Peyer's patch (tissue), 4 donors: ENCODE results near the gene RUBCN.

ENCODE experiments used
- POLR2A ChIP-seq, 2 donors: fragments of 450-650 bp; IDR thresholded peaks; one replicate each; pipeline ENCODE4 v1.5.1; 2017; ENCODE audit warnings: antibody characterized with exemption in 2 of 2, mild to moderate bottlenecking in 2 of 2, moderate library complexity in 2 of 2
- TF ChIP-seq, protein P1 (sequence below), 6 experiments: fragments of 450-650 bp in 4 of 6; fragments of 200-600 bp in 2 of 6; sonication (generic) in 1 of 6; IDR thresholded peaks; one replicate each; pipeline ENCODE4 v1.5.1; 2017 to 2019; ENCODE audit warnings: antibody characterized with exemption in 6 of 6, mild to moderate bottlenecking in 3 of 6, moderate library complexity in 1 of 6

DNA sequence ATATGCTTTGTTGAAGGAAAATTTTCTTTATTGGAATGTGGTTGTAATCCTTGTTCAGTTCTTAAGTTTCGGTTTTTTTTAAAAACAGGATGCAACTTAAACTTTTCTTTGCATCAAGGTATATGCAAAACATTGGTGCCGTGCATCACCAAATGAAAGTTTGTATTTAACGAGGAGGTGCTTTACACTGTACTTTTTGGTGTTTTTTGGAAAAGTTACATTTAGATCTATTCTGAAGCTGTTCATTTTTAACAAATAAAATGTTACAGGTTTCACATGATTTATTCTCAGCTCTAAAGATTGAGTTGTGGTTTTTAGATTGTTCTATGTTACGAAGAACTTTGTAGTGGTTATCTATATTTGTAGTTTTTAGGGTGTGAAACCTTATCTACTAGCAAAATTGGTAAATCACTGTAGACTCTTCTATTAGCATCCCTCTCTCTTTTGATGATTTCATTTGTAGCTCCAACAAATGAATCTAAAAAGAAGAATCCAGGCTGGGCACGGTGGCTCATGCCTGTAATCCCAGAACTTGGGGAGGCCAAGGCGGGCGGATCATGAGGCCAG is 47.4 kb upstream of the RUBCN start:
- TF ChIP-seq, protein P1, sequence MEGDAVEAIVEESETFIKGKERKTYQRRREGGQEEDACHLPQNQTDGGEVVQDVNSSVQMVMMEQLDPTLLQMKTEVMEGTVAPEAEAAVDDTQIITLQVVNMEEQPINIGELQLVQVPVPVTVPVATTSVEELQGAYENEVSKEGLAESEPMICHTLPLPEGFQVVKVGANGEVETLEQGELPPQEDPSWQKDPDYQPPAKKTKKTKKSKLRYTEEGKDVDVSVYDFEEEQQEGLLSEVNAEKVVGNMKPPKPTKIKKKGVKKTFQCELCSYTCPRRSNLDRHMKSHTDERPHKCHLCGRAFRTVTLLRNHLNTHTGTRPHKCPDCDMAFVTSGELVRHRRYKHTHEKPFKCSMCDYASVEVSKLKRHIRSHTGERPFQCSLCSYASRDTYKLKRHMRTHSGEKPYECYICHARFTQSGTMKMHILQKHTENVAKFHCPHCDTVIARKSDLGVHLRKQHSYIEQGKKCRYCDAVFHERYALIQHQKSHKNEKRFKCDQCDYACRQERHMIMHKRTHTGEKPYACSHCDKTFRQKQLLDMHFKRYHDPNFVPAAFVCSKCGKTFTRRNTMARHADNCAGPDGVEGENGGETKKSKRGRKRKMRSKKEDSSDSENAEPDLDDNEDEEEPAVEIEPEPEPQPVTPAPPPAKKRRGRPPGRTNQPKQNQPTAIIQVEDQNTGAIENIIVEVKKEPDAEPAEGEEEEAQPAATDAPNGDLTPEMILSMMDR (IDR thresholded peaks at IDR 0.05), result no peak
- no peak for TF ChIP-seq POLR2A (IDR thresholded peaks at IDR 0.05)
